ENCODE data around the gene PRSS22. TPM values are rescaled to one million over a fixed set of nuclear protein-coding genes. Genes with fewer than 3 reads are reported as not detected.

Gene PRSS22
- total RNA-seq, 1 donor from 2014 or later: 22.8 TPM

GRCh38 chr16:2808181-2808580 is 49.8 kb downstream of the PRSS22 start:
- no peaks in the 10 kb centered on the region for H3K4me1 Mint-ChIP-seq
- H3K27me3 Mint-ChIP-seq (ENCODE audit: low read depth): peaks cover 34% of the 10 kb centered on the region
- no peak overlapping the region for H3K27ac Mint-ChIP-seq
- peaks cover 24% of the 10 kb centered on the region for H3K9me3 Mint-ChIP-seq
- no peak overlapping the region for H3K4me3 Mint-ChIP-seq
- DNase-seq (ENCODE audit: low spot score in 2 of 2, unreplicated experiment in 2 of 2): no peak
- no peak for TF ChIP-seq CTCF (IDR thresholded peaks at IDR 0.05; ENCODE audit: unreplicated experiment)
- H3K36me3 Mint-ChIP-seq: no peaks in the 10 kb centered on the region

- DNase-seq (ENCODE audit: low spot score in 2 of 2, unreplicated experiment in 2 of 2): no peak
- H3K9me3 Mint-ChIP-seq: peaks cover 28% of the 10 kb centered on the region
- H3K27ac Mint-ChIP-seq: no peak overlapping the region
- TF ChIP-seq CTCF (IDR thresholded peaks at IDR 0.05; ENCODE audit: unreplicated experiment): no peak
- H3K27me3 Mint-ChIP-seq (ENCODE audit: low read depth): peaks cover 33% of the 10 kb centered on the region
- H3K4me1 Mint-ChIP-seq: no peaks in the 10 kb centered on the region
- H3K36me3 Mint-ChIP-seq: no peaks in the 10 kb centered on the region
- H3K4me3 Mint-ChIP-seq: no peak overlapping the region
Measured at GRCh38 chr16:2806286-2806685, 51.7 kb downstream of the PRSS22 start.

- H3K4me1 Mint-ChIP-seq: no peaks in the 10 kb centered on the region
- no peaks in the 10 kb centered on the region for H3K36me3 Mint-ChIP-seq
Measured at GRCh38 chr16:2804728-2805127, 53.2 kb downstream of the PRSS22 start.

GRCh38 chr16:2803545-2804195 is 54.3 kb downstream of the PRSS22 start:
- peaks cover 19% of the 10 kb centered on the region for H3K9me3 Mint-ChIP-seq
- no peaks in the 10 kb centered on the region for H3K36me3 Mint-ChIP-seq
- peaks cover 13% of the 10 kb centered on the region for H3K27me3 Mint-ChIP-seq (ENCODE audit: low read depth)
- no peak overlapping the region for H3K4me3 Mint-ChIP-seq
- H3K27ac Mint-ChIP-seq: no peak overlapping the region
- no peak for DNase-seq (ENCODE audit: low spot score in 2 of 2, unreplicated experiment in 2 of 2)
- TF ChIP-seq CTCF (IDR thresholded peaks at IDR 0.05; ENCODE audit: unreplicated experiment): no peak
- H3K4me1 Mint-ChIP-seq: no peaks in the 10 kb centered on the region

More at GRCh38 chr16:2804728-2805127, 53.2 kb downstream of the PRSS22 start:
- H3K9me3 Mint-ChIP-seq: peaks cover 28% of the 10 kb centered on the region
- peaks cover 22% of the 10 kb centered on the region for H3K27me3 Mint-ChIP-seq (ENCODE audit: low read depth)
- no peak overlapping the region for H3K4me3 Mint-ChIP-seq
- DNase-seq (ENCODE audit: low spot score in 2 of 2, unreplicated experiment in 2 of 2): no peak
- TF ChIP-seq CTCF (IDR thresholded peaks at IDR 0.05; ENCODE audit: unreplicated experiment): no peak
- no peak overlapping the region for H3K27ac Mint-ChIP-seq

Other genes starting within 250 kb of the PRSS22 start
- 21.0 to 24.1 TPM (median 23.5 TPM) in 3 replicates for gene KCTD5, start 175.6 kb downstream of the PRSS22 start, total RNA-seq
- 7.5 to 7.7 TPM (median 7.6 TPM) in 3 replicates for gene PRSS27, start 137.9 kb downstream of the PRSS22 start, total RNA-seq
- gene SRRM2, start 105.5 kb downstream of the PRSS22 start, total RNA-seq: 832 to 854 TPM (median 837 TPM) in 3 replicates
- gene ELOB, start 80.9 kb downstream of the PRSS22 start, total RNA-seq: 192 to 200 TPM (median 195 TPM) in 3 replicates
- gene PRSS33, start 70.6 kb downstream of the PRSS22 start, total RNA-seq: not detected in 3 replicates
- gene PRSS41, start 59.7 kb downstream of the PRSS22 start, total RNA-seq: not detected in 3 replicates
- gene PRSS21, start 40.9 kb downstream of the PRSS22 start, total RNA-seq: not detected in 3 replicates
- gene ZG16B, start 27.9 kb downstream of the PRSS22 start, total RNA-seq: 0.51 to 1.5 TPM (median 0.70 TPM) in 3 replicates
- gene FLYWCH2, start 25.0 kb upstream of the PRSS22 start, total RNA-seq: 26.3 to 28.6 TPM (median 28.3 TPM) in 3 replicates
- 25.9 to 29.4 TPM (median 29.0 TPM) in 3 replicates for gene FLYWCH1, start 53.8 kb upstream of the PRSS22 start, total RNA-seq
- gene KREMEN2, start 106.1 kb upstream of the PRSS22 start, total RNA-seq: 27.3 to 30.5 TPM (median 29.1 TPM) in 3 replicates
- gene PAQR4, start 111.2 kb upstream of the PRSS22 start, total RNA-seq: 8.1 to 10.1 TPM (median 8.9 TPM) in 3 replicates
- 21.1 to 22.0 TPM (median 21.8 TPM) in 3 replicates for gene PKMYT1, start 122.3 kb upstream of the PRSS22 start, total RNA-seq
- 5.4 to 5.7 TPM (median 5.4 TPM) in 3 replicates for gene CLDN9, start 154.8 kb upstream of the PRSS22 start, total RNA-seq
- 257 to 267 TPM (median 260 TPM) in 3 replicates for gene CLDN6, start 160.0 kb upstream of the PRSS22 start, total RNA-seq
- 44.6 to 45.5 TPM (median 45.1 TPM) in 3 replicates for gene TNFRSF12A, start 162.2 kb upstream of the PRSS22 start, total RNA-seq
- 64.0 to 68.5 TPM (median 65.7 TPM) in 3 replicates for gene HCFC1R1, start 165.8 kb upstream of the PRSS22 start, total RNA-seq
- 59.8 to 62.4 TPM (median 60.2 TPM) in 3 replicates for gene THOC6, start 165.9 kb upstream of the PRSS22 start, total RNA-seq
- gene BICDL2, start 178.8 kb upstream of the PRSS22 start, total RNA-seq: 4.5 to 5.8 TPM (median 5.1 TPM) in 3 replicates
- 0.09 to 0.16 TPM (median 0.11 TPM) in 3 replicates for gene MMP25, start 188.4 kb upstream of the PRSS22 start, total RNA-seq
- 4.9 to 6.0 TPM (median 5.5 TPM) in 3 replicates for gene IL32, start 207.5 kb upstream of the PRSS22 start, total RNA-seq
- 0.09 to 0.42 TPM in 2 of 3 replicates, not detected in the other for gene ZSCAN10, start 241.1 kb upstream of the PRSS22 start, total RNA-seq

Data from mesothelial cell of epicardium (in vitro differentiated cells).